ENCODE data around the gene RBMS1.

DNA sequence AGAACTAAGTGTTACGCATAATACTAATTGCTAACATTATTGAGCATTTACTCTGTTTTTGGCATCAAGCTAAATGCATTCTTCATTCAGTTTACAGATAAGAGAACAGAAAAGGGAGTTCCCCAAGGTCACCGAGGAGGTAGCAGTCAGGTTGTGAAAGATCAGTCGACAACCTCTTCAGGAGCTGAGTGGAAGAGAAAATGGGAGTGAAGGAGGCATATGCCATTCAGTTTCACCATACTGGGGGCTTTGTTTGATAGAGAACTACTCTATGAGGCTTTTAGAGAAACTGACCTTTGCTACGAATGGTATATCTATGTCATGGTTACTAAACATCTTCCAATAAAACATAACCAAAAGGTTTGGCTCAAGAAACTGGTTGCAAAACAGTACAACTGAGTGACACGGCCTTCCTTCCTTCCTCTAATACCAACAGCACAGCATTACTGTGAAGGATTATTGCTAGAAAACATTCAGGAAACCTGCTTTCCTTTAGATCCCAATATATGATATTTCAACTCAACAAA lies 112.1 kb downstream of the RBMS1 start:
- TF ChIP-seq POLR2A (IDR thresholded peaks at IDR 0.05) = no peak
- TF ChIP-seq, protein P1, sequence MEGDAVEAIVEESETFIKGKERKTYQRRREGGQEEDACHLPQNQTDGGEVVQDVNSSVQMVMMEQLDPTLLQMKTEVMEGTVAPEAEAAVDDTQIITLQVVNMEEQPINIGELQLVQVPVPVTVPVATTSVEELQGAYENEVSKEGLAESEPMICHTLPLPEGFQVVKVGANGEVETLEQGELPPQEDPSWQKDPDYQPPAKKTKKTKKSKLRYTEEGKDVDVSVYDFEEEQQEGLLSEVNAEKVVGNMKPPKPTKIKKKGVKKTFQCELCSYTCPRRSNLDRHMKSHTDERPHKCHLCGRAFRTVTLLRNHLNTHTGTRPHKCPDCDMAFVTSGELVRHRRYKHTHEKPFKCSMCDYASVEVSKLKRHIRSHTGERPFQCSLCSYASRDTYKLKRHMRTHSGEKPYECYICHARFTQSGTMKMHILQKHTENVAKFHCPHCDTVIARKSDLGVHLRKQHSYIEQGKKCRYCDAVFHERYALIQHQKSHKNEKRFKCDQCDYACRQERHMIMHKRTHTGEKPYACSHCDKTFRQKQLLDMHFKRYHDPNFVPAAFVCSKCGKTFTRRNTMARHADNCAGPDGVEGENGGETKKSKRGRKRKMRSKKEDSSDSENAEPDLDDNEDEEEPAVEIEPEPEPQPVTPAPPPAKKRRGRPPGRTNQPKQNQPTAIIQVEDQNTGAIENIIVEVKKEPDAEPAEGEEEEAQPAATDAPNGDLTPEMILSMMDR (IDR thresholded peaks at IDR 0.05) = no peak

All from vagina (tissue), 2 donors.